HT1080 (cell line): ENCODE measurements around the gene STAB2. TPM values are rescaled to one million over a fixed set of nuclear protein-coding genes. Genes with fewer than 3 reads are reported as not detected.

Experiments used
- DNase-seq: peaks from one replicate; pipeline ENCODE4 v3.0.0-alpha.2; 2015; ENCODE audit warnings: low read depth
- total RNA-seq: library from RNA; depleted of rRNA; stranded (reverse); fragments of >200 nt; shearing (Covaris generic); gene quantifications from 2 replicates; pipeline ENCODE4 v1.2.3, GENCODE V29; 2014

STAB2 gene
- total RNA-seq, 1 experiment from 2014 or later, result not detected

- DNase-seq, result peak; percentile 35
Observed at GRCh38 chr12:103780093-103780440, 193.0 kb downstream of the STAB2 start.

GRCh38 chr12:103780992-103781391 lies 193.9 kb downstream of the STAB2 start:
- no peak for DNase-seq

- no peak for DNase-seq
Observed at GRCh38 chr12:103782399-103782798, 195.3 kb downstream of the STAB2 start.

GRCh38 chr12:103783744-103784664 lies 196.9 kb downstream of the STAB2 start:
- DNase-seq, result no peak

GRCh38 chr12:103785243-103786031 lies 198.4 kb downstream of the STAB2 start:
- no peak for DNase-seq

- no peak for DNase-seq
Observed at GRCh38 chr12:103786201-103786600, 199.1 kb downstream of the STAB2 start.

- no peak for DNase-seq
Observed at GRCh38 chr12:103791350-103791920, 204.4 kb downstream of the STAB2 start.

- DNase-seq, result no peak
Observed at GRCh38 chr12:103793046-103793445, 206.0 kb downstream of the STAB2 start.

- DNase-seq, result no peak
Observed at GRCh38 chr12:103793512-103794045, 206.5 kb downstream of the STAB2 start.

- no peak for DNase-seq
Observed at GRCh38 chr12:103794309-103795213, 207.5 kb downstream of the STAB2 start.

- no peak for DNase-seq
Observed at GRCh38 chr12:103798586-103798985, 211.5 kb downstream of the STAB2 start.

GRCh38 chr12:103799504-103799856 lies 212.4 kb downstream of the STAB2 start:
- DNase-seq, result no peak

GRCh38 chr12:103799857-103800771 lies 213.0 kb downstream of the STAB2 start:
- peak; percentile 72 for DNase-seq

- peak; percentile 99 for DNase-seq
Observed at GRCh38 chr12:103801709-103802585, 214.9 kb downstream of the STAB2 start.

- DNase-seq, result no peak
Observed at GRCh38 chr12:103802586-103802886, 215.5 kb downstream of the STAB2 start.

GRCh38 chr12:103803847-103804246 lies 216.8 kb downstream of the STAB2 start:
- no peak for DNase-seq

- no peak for DNase-seq
Observed at GRCh38 chr12:103805655-103806360, 218.7 kb downstream of the STAB2 start.

GRCh38 chr12:103806803-103807202 lies 219.7 kb downstream of the STAB2 start:
- no peak for DNase-seq
